Dedifferentiated amniotic fluid mesenchymal stem cell (primary cell): Measurements from ENCODE around the gene TWIST2.
A peak's percentile ranks its signal among the peaks of the same experiment; 100 is the strongest.

Experiments
- DNase-seq: peaks from one replicate; pipeline ENCODE4 v3.0.0-alpha.2; 2016; ENCODE audit errors: extremely low spot score

TWIST2 gene

GRCh38 chr2:238890618-238891456, 43.0 kb downstream of the TWIST2 start:
- no peak for DNase-seq

- no peak for DNase-seq
Observed at GRCh38 chr2:238891457-238892203, 43.7 kb downstream of the TWIST2 start.

GRCh38 chr2:238892204-238892500, 44.3 kb downstream of the TWIST2 start:
- no peak for DNase-seq

GRCh38 chr2:238892796-238893195, 44.9 kb downstream of the TWIST2 start:
- DNase-seq = no peak

GRCh38 chr2:238893349-238894000, 45.6 kb downstream of the TWIST2 start:
- no peak for DNase-seq

- DNase-seq = no peak
Observed at GRCh38 chr2:238894226-238894949, 46.5 kb downstream of the TWIST2 start.

GRCh38 chr2:238894950-238895298, 47.0 kb downstream of the TWIST2 start:
- DNase-seq = no peak

- no peak for DNase-seq
Observed at GRCh38 chr2:238895361-238895882, 47.5 kb downstream of the TWIST2 start.

- peak; percentile 56 for DNase-seq
Observed at GRCh38 chr2:238895891-238896600, 48.2 kb downstream of the TWIST2 start.

- DNase-seq = no peak
Observed at GRCh38 chr2:238896641-238897040, 48.8 kb downstream of the TWIST2 start.

GRCh38 chr2:238897122-238897880, 49.4 kb downstream of the TWIST2 start:
- DNase-seq = no peak

- DNase-seq = no peak
Observed at GRCh38 chr2:238897911-238898311, 50.0 kb downstream of the TWIST2 start.

GRCh38 chr2:238898534-238899281, 50.8 kb downstream of the TWIST2 start:
- no peak for DNase-seq

GRCh38 chr2:238899386-238899785, 51.5 kb downstream of the TWIST2 start:
- no peak for DNase-seq

- no peak for DNase-seq
Observed at GRCh38 chr2:238900511-238900910, 52.6 kb downstream of the TWIST2 start.

- DNase-seq = no peak
Observed at GRCh38 chr2:238901461-238902057, 53.7 kb downstream of the TWIST2 start.

GRCh38 chr2:238902285-238902684, 54.4 kb downstream of the TWIST2 start:
- no peak for DNase-seq

- DNase-seq = no peak
Observed at GRCh38 chr2:238903141-238903540, 55.3 kb downstream of the TWIST2 start.

- no peak for DNase-seq
Observed at GRCh38 chr2:238904177-238904576, 56.3 kb downstream of the TWIST2 start.
